Activated CD4-positive, alpha-beta T cell treated with anti-CD3 and anti-CD28 coated beads, Interleukin-2, Interleukin-6, amounts not matched to agents 100 ng/mL and 50 ng/mL, durations not matched to agents 16 hours and 8 hours (primary cell): ENCODE measurements around the gene EYA3.

Experiments used
- DNase-seq: peaks from one replicate; pipeline ENCODE4 v3.0.0-alpha.2; 2020

EYA3 gene

GRCh38 chr1:27967106-27967883 is 121.1 kb downstream of the EYA3 start:
- no peak for DNase-seq

- no peak for DNase-seq
Measured at GRCh38 chr1:27966402-27967105, 121.9 kb downstream of the EYA3 start.

GRCh38 chr1:27963393-27963792 is 125.0 kb downstream of the EYA3 start:
- no peak for DNase-seq

GRCh38 chr1:27961646-27962221 is 126.7 kb downstream of the EYA3 start:
- no peak for DNase-seq

DNA sequence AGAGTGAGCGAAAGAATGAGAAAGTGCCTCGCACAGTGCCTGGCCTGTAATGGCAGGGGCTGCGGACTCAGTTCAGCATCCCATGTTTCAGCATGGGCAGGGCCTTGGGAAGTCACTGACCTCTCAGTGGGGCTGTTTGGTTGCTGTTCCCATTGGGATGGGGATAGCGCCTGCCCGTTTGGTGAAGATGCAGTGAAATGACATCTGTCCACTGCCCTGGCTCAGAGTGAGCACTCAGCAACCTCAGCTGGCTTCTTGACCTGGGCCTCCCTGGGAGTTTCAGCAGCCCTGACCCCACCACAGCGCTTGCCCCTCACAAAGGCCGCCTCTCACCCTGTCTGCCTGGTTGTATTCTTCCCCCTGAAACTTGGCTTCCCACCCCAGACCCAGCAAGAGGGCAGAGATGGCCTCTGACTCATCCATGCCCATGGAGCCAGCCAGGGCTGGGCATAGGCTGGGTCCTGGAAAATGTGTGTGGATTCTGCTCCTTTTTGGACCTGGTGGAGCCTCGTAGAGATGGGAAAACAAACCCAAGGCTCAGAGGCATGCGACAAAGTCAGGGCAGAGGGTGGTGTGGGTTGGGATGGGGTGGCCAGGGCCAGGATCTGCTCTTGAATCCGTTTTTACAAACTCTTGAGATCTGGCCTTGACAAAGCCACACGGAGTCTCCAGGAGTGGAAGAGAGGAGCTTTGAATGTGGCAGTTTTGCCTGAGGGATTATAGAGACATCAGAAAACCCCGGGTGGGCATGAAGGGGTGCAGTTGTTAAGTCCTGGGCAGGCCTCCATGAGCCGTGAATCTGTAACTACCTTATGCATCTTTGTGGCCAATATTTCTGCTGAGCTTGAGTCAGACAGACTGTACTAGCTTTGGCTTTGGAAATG is 127.4 kb downstream of the EYA3 start:
- DNase-seq, result no peak

- peak; percentile 87 for DNase-seq
Measured at GRCh38 chr1:27959792-27960603, 128.4 kb downstream of the EYA3 start, which contains the start of gene XKR8. Gene XKR8, plus strand, starts transcription at chr1:27959973. Its CDS starts 97 bp downstream, at chr1:27960070.

- no peak for DNase-seq
Measured at GRCh38 chr1:27958513-27958912, 129.9 kb downstream of the EYA3 start.

- DNase-seq, result no peak
Measured at GRCh38 chr1:27957655-27958054, 130.8 kb downstream of the EYA3 start.

- no peak for DNase-seq
Measured at GRCh38 chr1:27956761-27957160, 131.6 kb downstream of the EYA3 start.

DNA sequence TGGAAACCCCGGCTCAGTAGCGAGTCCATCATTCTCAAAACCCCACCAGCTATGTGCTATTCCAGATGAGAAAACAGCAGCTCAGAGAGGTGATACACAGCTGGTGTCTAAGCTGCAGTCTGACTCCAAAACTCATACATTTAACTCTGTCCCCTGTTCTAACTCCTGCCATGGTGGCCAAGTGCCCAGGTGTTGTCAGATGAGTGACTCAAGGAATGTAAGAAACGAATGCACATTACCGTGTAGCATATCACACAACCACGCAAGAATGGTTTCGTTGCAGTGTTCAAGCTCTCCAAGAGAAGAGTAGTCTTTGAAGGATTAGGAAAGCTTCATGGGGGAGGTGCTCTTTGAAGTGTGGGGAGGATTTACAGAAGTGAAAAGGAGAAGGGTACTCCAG is 133.3 kb downstream of the EYA3 start:
- no peak for DNase-seq

- DNase-seq, result no peak
Measured at GRCh38 chr1:27954186-27954585, 134.2 kb downstream of the EYA3 start.

DNA sequence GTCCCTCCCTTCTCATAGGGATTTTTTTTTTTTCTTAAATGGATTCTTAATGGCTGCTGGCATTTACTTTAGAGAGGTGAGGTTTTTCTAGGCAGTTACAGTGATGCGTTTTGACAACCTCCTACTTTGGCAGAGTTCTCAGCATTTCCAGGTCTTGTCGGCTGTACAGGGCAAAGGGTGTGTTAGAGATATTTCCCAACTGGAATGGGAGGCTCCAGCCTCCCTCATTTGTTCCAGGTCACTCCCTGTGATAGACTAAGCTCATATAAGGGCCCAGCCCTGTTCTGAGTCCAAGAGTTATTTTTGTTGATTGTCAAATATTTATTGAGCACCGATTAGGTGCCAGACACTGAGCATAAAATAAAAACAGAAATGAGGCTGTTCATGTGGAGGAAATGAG is 136.3 kb downstream of the EYA3 start:
- no peak for DNase-seq

- no peak for DNase-seq
Measured at GRCh38 chr1:27951396-27951795, 137.0 kb downstream of the EYA3 start.

DNA sequence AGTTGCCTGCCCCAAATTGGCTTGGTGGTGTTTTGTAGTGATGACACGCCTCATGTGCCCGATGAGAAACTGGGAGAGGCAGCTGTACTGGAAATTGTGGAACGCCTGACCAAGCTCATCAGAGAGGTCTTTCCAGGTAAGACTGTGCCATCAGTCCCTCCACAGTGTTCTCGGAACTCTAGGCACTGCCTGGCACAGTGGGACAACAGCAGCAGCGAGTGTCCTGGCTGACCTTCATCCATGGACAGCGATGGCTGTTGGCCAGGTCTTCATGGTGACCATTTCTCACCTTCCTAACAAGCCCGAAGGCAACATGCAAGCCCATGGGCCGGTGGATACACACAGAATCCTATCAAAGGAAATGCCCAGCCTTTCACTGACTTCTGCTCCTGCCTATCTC is 139.4 kb downstream of the EYA3 start:
- DNase-seq, result no peak

GRCh38 chr1:27945020-27945419 is 143.4 kb downstream of the EYA3 start:
- DNase-seq, result no peak

DNA sequence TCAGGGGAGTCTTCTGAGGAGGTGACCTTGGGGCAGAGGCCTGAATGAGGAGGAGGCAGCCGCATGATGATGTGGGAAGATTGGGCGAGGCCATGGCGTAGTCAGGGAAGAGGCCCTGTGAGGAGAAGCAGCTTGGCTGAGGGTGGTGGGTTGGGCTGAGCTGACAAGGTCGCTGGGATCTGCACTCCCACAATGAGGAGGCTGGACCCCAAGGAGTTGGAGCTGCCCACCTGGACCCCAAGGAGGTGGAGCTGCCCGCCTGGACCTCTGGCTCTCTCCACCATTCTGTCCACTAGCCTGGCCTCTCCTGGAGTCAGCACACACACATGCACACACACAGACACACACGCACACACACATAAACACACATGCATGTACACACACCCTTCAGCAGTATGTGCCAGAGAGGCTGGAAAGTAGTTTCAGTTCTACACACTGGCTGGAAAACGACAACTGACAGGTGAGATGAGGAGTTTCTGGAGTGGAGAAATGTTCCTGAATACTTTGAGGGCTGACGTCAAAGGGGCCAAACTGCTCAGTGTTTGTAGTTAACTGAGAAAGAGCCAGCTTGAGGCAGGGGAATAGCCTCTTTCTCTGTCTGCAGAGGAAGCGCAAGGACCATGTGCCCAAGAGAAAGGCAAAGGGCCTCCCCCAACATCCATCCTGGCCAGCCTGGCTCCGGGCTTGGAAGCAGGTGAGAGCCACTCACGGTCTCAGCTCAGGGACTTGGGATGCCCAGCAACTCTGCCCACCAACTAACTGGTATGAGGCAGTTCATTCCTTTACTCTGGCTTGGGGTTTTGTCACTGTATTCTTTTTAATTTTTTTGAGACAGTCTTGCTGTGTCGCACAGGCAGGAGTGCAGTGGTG is 146.5 kb downstream of the EYA3 start:
- no peak for DNase-seq

DNA sequence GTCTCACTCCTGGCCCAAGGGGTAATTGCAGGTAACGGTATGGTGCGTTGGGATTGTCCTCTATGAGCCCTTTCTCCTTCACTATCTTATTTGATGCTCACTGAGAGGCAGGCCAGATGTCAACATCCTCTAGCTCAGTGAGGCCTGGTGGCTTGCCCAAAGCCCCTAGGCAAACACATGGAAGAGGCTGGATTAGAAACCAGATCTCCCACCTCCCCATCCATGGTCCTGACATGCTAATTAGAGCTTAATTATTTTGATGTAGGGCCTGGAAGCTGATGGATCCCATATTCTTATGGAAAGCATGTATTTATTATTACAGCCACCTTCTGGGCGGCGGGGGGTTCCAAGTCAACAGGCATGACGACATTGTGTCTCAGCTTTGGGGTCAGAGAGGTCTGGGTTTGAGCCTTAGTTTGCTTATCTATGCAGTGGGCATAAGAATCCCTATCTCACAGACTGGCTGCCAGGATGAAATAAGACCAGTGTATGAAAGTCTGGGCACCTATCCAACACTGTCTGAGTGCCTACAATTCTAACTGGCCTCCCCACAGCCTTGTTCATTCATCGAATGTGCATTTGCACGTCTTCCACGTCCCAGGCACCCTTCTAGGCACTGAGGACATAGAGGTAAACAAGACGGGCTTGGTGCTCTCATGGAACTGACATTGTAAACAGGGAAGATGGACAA is 147.4 kb downstream of the EYA3 start:
- DNase-seq, result no peak

DNA sequence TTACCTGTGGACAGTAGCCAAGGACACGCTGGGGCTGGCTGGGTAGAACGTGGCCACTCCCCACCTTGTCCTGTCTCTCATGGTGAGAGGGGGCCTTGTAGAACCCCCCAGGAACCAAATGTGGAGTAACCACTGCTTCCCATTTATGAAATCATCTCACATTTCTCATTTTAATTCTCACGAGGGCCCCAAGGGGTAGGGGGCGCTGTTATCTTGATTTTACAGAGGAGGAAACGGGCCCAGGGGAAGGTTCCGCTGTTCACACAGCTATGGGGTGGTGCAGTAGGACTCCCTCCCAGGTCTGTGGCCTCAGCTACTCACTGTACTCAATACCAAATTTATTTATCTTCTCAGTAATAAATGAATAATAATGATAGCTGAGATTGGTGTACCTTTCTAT is 148.1 kb downstream of the EYA3 start:
- peak; percentile 78 for DNase-seq

DNA sequence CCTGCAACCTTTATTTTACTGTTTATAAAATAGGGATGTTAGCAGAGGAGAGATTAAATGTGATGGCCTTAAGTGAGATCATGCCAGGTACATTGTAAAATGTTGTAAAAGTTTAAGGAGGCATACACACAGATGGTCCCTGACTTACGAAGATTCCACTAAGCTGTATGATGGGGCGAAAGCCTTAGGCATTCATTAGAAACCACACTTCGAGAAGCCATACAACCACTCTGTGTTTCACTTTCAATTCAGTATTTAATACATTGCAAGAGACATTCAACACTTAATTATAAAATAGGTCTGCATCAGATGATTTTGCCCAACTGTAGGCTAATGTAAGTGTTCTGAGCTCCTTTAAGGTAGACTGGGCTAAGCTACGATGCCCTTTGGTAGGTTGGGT is 149.9 kb downstream of the EYA3 start:
- no peak for DNase-seq

DNA sequence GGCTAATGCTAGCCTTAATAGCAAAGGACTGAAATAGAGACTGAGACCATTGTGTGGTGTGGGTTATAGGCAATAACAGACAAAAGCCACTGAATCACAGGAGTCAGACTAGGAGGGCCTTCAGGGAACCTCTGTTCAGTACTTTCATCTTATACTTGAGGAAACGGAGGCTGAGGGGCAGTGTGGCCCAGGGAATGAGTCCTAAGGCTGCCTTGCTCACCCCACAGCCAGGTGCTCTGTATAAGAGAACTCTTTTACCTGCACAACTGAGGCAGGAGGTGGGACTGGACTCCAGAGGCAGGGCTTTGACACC is 150.9 kb downstream of the EYA3 start:
- DNase-seq, result no peak

- no peak for DNase-seq
Measured at GRCh38 chr1:27936370-27936769, 152.0 kb downstream of the EYA3 start.
